NCI-H128 (cell line): ENCODE data around the gene INAFM1.
"Not testable (repeated sequence)": the region's sequence is repeated elsewhere in the genome, so short reads cannot be mapped to it uniquely, and the experiment has no call there.

Experiments used
- DNase-seq: peaks from one replicate; lab custom pipeline; 2025; ENCODE audit not compliant: unreplicated experiment; lab: John Stamatoyannopoulos, UW

INAFM1 gene

GRCh38 chr19:47240996-47241918, 33.4 kb upstream of the INAFM1 start:
- DNase-seq: peak; percentile 45

DNA sequence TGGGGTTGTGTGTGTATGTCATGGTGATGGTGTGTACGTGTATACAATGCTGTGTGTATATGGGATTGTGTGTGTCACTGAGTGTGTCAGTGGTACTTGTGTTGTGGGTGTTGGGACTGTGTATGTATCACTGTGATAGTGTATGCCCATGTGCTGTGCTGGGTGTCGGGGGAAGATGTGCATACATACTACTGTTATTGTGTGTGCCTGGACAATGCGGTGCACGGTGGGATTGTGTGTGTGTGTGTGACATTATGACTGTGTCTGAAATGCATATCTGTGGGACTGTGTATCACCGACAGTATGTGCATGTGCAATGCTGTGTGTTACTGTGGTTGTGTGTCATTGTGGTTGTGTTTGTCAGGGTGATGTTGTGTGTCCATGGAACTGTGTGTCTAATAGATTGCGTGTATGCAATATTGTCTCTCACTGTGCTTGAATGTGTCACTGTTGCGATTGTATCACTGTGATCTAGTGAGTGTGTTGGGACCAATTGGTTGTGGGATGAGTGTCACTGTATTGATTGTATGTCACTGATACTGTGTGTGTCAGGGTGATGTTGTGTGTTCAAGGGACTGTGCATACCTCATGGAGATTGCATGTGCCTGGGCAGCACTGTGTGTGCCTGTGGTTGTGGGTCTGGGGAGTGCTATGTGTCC, 32.6 kb upstream of the INAFM1 start:
- no peak for DNase-seq

- DNase-seq: no peak
These were observed 31.3 kb upstream of the INAFM1 start for GRCh38 chr19:47243364-47243775.

- DNase-seq: peak; percentile 62
These were observed 30.7 kb upstream of the INAFM1 start for GRCh38 chr19:47243776-47244547.

DNA sequence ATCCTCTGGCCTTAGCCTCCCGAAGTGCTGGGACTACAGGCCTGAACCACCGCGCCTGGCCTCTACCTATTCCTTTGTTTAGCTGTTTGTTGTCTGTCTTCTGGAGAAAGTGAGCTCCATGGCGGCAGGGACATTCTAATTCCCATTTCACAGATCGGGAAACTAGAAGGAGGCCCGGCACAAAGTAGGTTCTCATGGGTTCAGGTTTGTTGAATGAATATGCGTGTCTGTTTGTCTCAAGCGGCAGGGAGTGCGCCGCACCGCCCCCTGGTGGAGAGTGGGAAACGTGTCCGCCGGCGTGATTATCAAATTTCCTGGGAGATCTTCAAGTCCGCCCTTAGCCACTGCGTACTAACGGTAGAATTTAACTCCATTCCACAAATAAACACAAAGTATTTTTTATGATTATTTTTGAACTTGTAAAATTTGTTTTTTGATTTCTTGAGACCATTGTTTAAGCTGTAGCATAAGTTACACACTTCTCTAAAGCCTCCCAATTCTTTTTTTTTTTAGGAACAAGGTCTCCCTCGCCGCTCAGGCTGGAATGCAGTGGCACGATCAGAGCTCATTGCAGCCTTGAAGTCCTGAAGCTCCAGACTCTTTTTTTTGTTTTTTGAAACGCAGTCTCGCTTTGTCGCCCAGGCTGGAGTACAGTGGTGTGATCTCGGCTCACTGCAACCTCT, 27.2 kb upstream of the INAFM1 start:
- DNase-seq: peak; percentile 27

DNA sequence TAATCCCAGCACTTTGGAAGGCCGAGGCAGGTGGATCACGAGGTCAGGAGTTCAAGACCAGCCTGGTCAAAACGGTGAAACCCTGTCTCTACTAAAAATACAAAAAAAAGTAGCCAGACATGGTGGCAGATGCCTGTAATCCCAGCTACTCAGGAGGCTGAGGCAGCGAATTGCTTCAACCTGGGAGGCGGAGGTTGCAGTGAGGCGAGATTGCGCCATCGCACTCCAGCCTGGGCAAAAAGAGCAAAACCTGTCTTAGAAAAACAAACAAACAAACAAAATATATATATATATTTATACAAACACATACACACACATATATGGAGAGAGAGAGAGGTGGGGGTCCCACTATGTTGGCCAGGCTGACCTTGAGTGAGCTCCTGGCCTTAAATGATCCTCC, 21.7 kb upstream of the INAFM1 start:
- not testable (repeated sequence) for DNase-seq

- DNase-seq: no peak
These were observed 21.2 kb upstream of the INAFM1 start for GRCh38 chr19:47253467-47253881.

DNA sequence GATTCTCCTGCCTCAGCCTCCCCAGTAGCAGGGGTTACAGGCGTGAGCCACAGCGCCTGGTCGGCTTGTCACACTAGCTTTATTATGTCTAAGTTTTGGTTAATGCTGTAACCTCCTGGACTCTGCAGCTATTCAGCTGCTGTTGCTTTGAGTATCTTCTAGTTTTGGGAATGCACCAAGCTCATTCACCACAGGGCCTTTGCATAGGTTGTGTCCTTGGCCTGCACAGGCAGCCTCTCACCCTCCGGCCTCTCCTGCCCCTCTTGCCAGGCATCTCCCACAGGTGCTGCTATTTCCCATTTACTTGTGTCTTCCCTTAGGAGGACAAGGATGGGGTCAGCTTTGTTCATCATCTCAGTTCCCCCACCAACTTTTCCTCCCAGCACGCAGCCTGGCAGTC, 20.7 kb upstream of the INAFM1 start:
- no peak for DNase-seq

DNA sequence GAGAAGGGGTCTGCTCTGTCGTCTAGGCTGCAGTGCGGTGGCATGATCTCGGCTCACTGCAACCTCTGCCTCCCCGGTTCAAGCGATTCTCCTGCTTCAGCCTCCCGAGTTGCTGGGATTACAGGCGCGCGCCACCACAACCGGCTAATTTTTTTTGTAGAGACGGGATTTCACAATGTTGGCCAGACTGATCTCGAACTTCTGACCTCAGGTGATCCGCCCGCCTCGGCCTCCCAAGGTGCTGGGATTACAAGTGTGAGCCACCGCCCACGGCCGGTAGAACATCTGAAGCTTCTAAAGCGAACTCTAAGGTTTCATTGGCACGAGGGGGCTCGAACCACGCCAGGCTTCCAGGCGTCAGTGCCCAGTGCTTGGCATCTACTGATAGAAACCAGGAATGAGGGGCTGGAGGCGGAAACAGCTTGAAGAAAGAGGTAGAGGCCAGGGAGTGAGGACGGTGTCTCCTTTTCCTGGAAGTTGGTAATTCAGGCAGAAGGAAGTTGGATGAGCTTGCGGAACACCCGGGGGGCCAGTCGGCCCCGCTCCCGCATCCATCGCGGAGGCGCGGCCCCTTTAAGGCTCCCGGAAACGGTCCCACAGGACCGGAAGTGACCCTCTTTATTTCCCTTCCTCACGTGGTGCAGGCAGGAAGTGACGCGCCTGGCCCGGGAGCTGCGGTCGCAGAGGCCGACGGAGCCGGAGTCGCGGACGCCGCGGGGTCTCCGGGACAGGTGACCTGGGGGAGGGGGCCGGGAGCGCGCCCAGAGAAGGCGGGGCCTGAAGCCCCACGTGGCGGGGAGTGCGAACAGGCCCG, 18.6 kb upstream of the INAFM1 start, which contains the start of gene CCDC9:
TSS of gene CCDC9 (plus strand) at position 647 of the 814 bp plus-strand sequence. CDS start 1,876 bp downstream, outside the sequence.
- DNase-seq: peak; percentile 90

- peak; percentile 99 for DNase-seq
These were observed 17.8 kb upstream of the INAFM1 start for GRCh38 chr19:47256693-47257410.

DNA sequence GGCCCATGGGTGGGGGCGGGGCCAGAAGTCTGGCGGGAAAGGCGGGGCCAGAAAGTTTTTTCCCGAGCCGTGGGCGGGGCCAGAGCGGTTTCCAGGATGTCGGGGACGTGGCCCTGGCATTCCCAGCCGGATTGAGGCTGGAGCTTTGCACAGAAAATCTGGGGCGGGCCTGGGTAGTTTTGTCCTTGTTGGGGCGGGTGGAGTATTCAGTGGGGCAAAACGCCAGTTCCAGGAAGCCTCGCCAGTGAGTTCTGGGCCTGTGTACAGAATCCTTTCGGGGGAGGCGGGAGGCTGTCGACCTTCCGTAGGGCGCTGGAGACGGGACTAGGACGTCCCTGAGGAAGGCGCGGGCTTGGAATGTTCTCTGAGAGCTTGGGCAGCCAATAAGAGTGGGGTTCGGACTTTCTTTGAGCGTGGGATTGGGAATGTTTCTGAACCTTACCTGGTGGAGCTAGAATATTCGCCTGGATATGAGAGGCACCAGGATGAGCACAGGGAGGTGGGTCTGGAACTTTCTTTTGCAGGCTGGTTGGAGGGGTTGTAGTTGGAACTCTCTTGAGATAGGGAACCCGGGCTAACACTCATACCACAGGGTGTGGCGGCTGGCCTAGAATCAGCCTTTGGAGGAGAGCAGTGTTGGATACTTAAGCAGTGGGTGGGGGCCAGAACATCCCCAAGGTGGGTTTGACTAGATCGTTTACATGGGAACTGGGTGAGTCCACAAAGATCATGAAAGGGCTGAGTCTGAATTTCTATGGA, 17.1 kb upstream of the INAFM1 start:
- no peak for DNase-seq

GRCh38 chr19:47258434-47258833, 16.3 kb upstream of the INAFM1 start:
- no peak for DNase-seq

DNA sequence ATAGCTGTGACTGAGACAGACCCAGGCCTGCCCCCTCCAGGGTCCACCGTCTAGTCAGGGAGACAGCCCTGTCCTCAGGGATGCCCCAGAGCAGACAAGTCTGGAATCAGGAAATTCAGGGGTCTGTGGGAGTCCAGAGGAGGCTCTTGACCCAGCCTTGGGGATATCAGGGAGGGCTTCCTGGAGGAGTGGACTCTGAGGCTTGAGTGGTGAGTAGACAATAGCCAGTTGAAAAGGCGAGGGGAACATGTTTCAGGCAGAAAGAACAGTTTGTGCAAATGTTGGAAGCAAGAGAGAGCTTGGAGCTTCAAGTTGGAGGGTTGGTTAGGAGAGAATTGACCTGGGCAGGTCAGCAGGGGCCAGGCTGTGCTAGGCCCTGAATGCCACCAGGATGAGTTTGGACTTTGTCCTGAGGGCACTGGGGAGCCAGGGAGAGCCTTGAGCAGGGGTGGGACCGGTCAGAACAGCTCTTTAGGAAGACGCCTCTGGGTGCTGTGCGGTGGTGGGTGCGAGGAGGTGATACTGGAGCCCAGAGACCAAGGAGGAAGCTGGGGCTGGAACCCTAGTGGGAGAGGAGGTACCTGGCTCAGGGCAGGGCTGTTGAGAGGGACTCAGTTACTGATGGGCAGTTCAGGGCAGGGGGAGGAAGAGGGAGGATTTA, 15.7 kb upstream of the INAFM1 start:
- no peak for DNase-seq

GRCh38 chr19:47260476-47260875, 14.2 kb upstream of the INAFM1 start:
- DNase-seq: no peak

- DNase-seq: not testable (repeated sequence)
These were observed 12.5 kb upstream of the INAFM1 start for GRCh38 chr19:47261946-47262793.

- no peak for DNase-seq
These were observed 10.1 kb upstream of the INAFM1 start for GRCh38 chr19:47264629-47265028.

- no peak for DNase-seq
These were observed 8.2 kb upstream of the INAFM1 start for GRCh38 chr19:47266401-47266941.
